Right hindlimb (tissue), 1 donor: ENCODE measurements around the gene SSNA1.

ENCODE experiments used
- DNase-seq: peaks from one replicate; pipeline ENCODE4 v3.0.0-alpha.2; 2018

SSNA1 gene

GRCh38 chr9:137188490-137189296 lies at the start of gene SSNA1, which contains the start of gene ANAPC2:
Gene SSNA1 (plus strand): TSS chr9:137188676. CDS start chr9:137188727, 51 bp downstream.
Gene ANAPC2 (minus strand): TSS chr9:137188560. CDS start chr9:137188532, 28 bp downstream.
- peak; percentile 94 for DNase-seq

GRCh38 chr9:137138722-137139467 lies 49.6 kb upstream of the SSNA1 start, which contains the start of gene GRIN1:
Gene GRIN1 (plus strand): TSS chr9:137139154. CDS start chr9:137139487, 333 bp downstream.
- DNase-seq = no peak

GRCh38 chr9:137139468-137140150 lies 48.9 kb upstream of the SSNA1 start:
- no peak for DNase-seq

- DNase-seq = no peak
Measured at GRCh38 chr9:137140151-137141012, 48.1 kb upstream of the SSNA1 start.

GRCh38 chr9:137141050-137141810 lies 47.2 kb upstream of the SSNA1 start:
- no peak for DNase-seq

- no peak for DNase-seq
Measured at GRCh38 chr9:137141976-137142936, 46.2 kb upstream of the SSNA1 start.

- DNase-seq = no peak
Measured at GRCh38 chr9:137143459-137143858, 45.0 kb upstream of the SSNA1 start.

GRCh38 chr9:137145731-137146526 lies 42.5 kb upstream of the SSNA1 start:
- no peak for DNase-seq

- no peak for DNase-seq
Measured at GRCh38 chr9:137146527-137146918, 42.0 kb upstream of the SSNA1 start.

GRCh38 chr9:137147091-137147792 lies 41.2 kb upstream of the SSNA1 start:
- DNase-seq = no peak

- DNase-seq = no peak
Measured at GRCh38 chr9:137147793-137148160, 40.7 kb upstream of the SSNA1 start.

- no peak for DNase-seq
Measured at GRCh38 chr9:137148242-137148641, 40.2 kb upstream of the SSNA1 start.

GRCh38 chr9:137148661-137149060 lies 39.8 kb upstream of the SSNA1 start:
- no peak for DNase-seq

- DNase-seq = no peak
Measured at GRCh38 chr9:137149363-137149762, 39.1 kb upstream of the SSNA1 start.

- DNase-seq = no peak
Measured at GRCh38 chr9:137149942-137150616, 38.4 kb upstream of the SSNA1 start.

GRCh38 chr9:137150617-137151457 lies 37.6 kb upstream of the SSNA1 start:
- no peak for DNase-seq

- no peak for DNase-seq
Measured at GRCh38 chr9:137152844-137153405, 35.6 kb upstream of the SSNA1 start.
